Esophagus muscularis mucosa (tissue), 3 donors: ENCODE results near the gene LMBRD2.

Source experiments
- CTCF ChIP-seq, 3 experiments: fragments of 200-600 bp in 2 of 3; fragments of 450-650 bp in 1 of 3; sonication (generic) in 2 of 3; IDR thresholded peaks; one replicate each; pipeline ENCODE4 v1.5.1; 2017 to 2019; ENCODE audit warnings: antibody characterized with exemption in 3 of 3, mild to moderate bottlenecking in 2 of 3, moderate library complexity in 1 of 3
- POLR2AphosphoS5 ChIP-seq, 2 donors: sonication (generic); formaldehyde crosslinking; IDR thresholded peaks; one replicate each; pipeline ENCODE4 v1.6.1; 2017; ENCODE audit warnings: antibody characterized with exemption in 2 of 2

- TF ChIP-seq CTCF (IDR thresholded peaks at IDR 0.05), result no peak
- no peak for TF ChIP-seq POLR2AphosphoS5 (IDR thresholded peaks at IDR 0.05)
These were observed 91.9 kb downstream of the LMBRD2 start for GRCh38 chr5:36059571-36060419.
